Neural cell (in vitro differentiated cells): ENCODE results near the gene ABAT. TPM values are rescaled to one million over a fixed set of nuclear protein-coding genes. Genes with fewer than 3 reads are reported as not detected.
"Not testable (repeated sequence)": the region's sequence is repeated elsewhere in the genome, so short reads cannot be mapped to it uniquely, and the experiment has no call there.

ENCODE experiments used
- H2AFZ ChIP-seq: fragments of 200-600, 300-800 bp; sonication (generic), shearing (Covaris generic); 2 replicates; pipeline ENCODE4 v1.6.0; 2014; ENCODE audit warnings: low read depth, mild to moderate bottlenecking, antibody characterized with exemption, low read length, moderate library complexity
- H3F3A ChIP-seq: fragments of 200-600 bp; shearing (Covaris generic); 2 replicates; pipeline ENCODE4 v1.6.1; 2016; ENCODE audit warnings: mild to moderate bottlenecking, moderate library complexity, mixed read lengths, antibody characterized with exemption, low read length; ENCODE audit not compliant: insufficient read depth, poor library complexity, severe bottlenecking
- H3K27ac ChIP-seq: fragments of 200-600, 300-800 bp; sonication (generic), shearing (Covaris generic); 2 replicates; pipeline ENCODE4 v1.5.1; 2014; ENCODE audit warnings: mild to moderate bottlenecking, low read length, moderate library complexity
- H3K27me3 ChIP-seq: fragments of 300-800, 200-600 bp; sonication (generic), shearing (Covaris generic); 2 replicates; pipeline ENCODE4 v1.6.0; 2014; ENCODE audit warnings: mild to moderate bottlenecking, low read depth, low read length, moderate library complexity; ENCODE audit not compliant: insufficient read depth
- H3K36me3 ChIP-seq: fragments of 300-800, 200-600 bp; sonication (generic), shearing (Covaris generic); 2 replicates; pipeline ENCODE4 v1.5.1; 2014; ENCODE audit warnings: mild to moderate bottlenecking, antibody characterized with exemption, low read length, moderate library complexity; ENCODE audit not compliant: insufficient read depth
- H3K4me2 ChIP-seq: fragments of 300-800, 200-600 bp; sonication (generic), shearing (Covaris generic); 2 replicates; pipeline ENCODE4 v1.6.0; 2014; ENCODE audit warnings: mild to moderate bottlenecking, low read length
- H3K4me3 ChIP-seq: fragments of 300-800, 200-600 bp; sonication (generic), shearing (Covaris generic); 2 replicates; pipeline ENCODE4 v1.5.1; 2014; ENCODE audit warnings: mild to moderate bottlenecking, low read length, moderate library complexity
- H3K79me2 ChIP-seq: fragments of 200-600 bp; shearing (Covaris generic); replicated peaks from 2 replicates; pipeline ENCODE4 v1.6.0; 2014; ENCODE audit warnings: mild to moderate bottlenecking, low read length, moderate library complexity; ENCODE audit not compliant: insufficient read depth
- H3K9ac ChIP-seq: fragments of 300-800, 200-600 bp; sonication (generic), shearing (Covaris generic); 2 replicates; pipeline ENCODE4 v1.6.1; 2016; ENCODE audit warnings: mild to moderate bottlenecking, low read length, mixed read lengths
- H3K9me2 ChIP-seq: fragments of 200-600 bp; shearing (Covaris generic); 2 replicates; pipeline ENCODE4 v1.6.1; 2016; ENCODE audit warnings: mild to moderate bottlenecking, low read length, mixed read lengths; ENCODE audit not compliant: insufficient read depth
- H3K9me3 ChIP-seq: fragments of 200-600, 300-800 bp; sonication (generic), shearing (Covaris generic); 2 replicates; pipeline ENCODE4 v1.6.1; 2016; ENCODE audit warnings: mild to moderate bottlenecking, mixed run types, low read length, moderate library complexity, mixed read lengths
- H4K20me1 ChIP-seq: fragments of 200-600 bp; shearing (Covaris generic); 2 replicates; pipeline ENCODE4 v1.6.1; 2016; ENCODE audit warnings: mild to moderate bottlenecking, mixed run types; ENCODE audit not compliant: insufficient read depth
- CTCF ChIP-seq: fragments of 450-650 bp; IDR thresholded peaks from 2 replicates; pipeline ENCODE4 v1.5.1; 2014; ENCODE audit warnings: antibody characterized with exemption, mild to moderate bottlenecking, moderate library complexity; ENCODE audit not compliant: poor library complexity, severe bottlenecking
- EP300 ChIP-seq: fragments of 450-650 bp; conservative IDR thresholded peaks from 2 replicates; pipeline ENCODE4 v1.6.1; 2014; ENCODE audit warnings: antibody characterized with exemption, mild to moderate bottlenecking, moderate library complexity; ENCODE audit not compliant: poor library complexity, severe bottlenecking
- EZH2 ChIP-seq: fragments of 200-600, 300-800 bp; shearing (Covaris generic), sonication (generic); IDR thresholded peaks from 2 replicates; pipeline ENCODE4 v1.6.1; 2014; ENCODE audit warnings: antibody characterized with exemption, low read length, borderline replicate concordance, mild to moderate bottlenecking; ENCODE audit not compliant: insufficient read depth, poor library complexity, severe bottlenecking
- MXI1 ChIP-seq: fragments of 450-650 bp; conservative IDR thresholded peaks from 2 replicates; pipeline ENCODE4 v1.6.1; 2014; ENCODE audit warnings: antibody characterized with exemption, mild to moderate bottlenecking; ENCODE audit not compliant: poor library complexity, severe bottlenecking
- POLR2AphosphoS5 ChIP-seq: IDR thresholded peaks from 2 replicates; pipeline ENCODE4 v1.6.1; 2012
- RAD21 ChIP-seq: fragments of 450-650 bp; conservative IDR thresholded peaks from 2 replicates; pipeline ENCODE4 v1.6.1; 2014; ENCODE audit warnings: antibody characterized with exemption, mild to moderate bottlenecking, moderate library complexity
- REST ChIP-seq: IDR thresholded peaks from 2 replicates; pipeline ENCODE4 v1.6.1; 2012; ENCODE audit warnings: borderline replicate concordance
- SMC3 ChIP-seq: fragments of 450-650 bp; conservative IDR thresholded peaks from 2 replicates; pipeline ENCODE4 v1.6.1; 2014; ENCODE audit warnings: antibody characterized with exemption, mild to moderate bottlenecking, moderate library complexity; ENCODE audit not compliant: poor library complexity
- TAF1 ChIP-seq: IDR thresholded peaks from 2 replicates; pipeline ENCODE4 v1.6.1; 2012; ENCODE audit warnings: low read depth
- polyA plus RNA-seq: library from polyadenylated mRNA; depleted of rRNA; stranded (reverse); fragments of >200 nt; gene quantifications from 2 replicates; pipeline ENCODE4 v1.2.3, GENCODE V29; 2014

The ABAT gene
- polyA plus RNA-seq, 1 donor from 2014 or later, result 125 TPM

DNA sequence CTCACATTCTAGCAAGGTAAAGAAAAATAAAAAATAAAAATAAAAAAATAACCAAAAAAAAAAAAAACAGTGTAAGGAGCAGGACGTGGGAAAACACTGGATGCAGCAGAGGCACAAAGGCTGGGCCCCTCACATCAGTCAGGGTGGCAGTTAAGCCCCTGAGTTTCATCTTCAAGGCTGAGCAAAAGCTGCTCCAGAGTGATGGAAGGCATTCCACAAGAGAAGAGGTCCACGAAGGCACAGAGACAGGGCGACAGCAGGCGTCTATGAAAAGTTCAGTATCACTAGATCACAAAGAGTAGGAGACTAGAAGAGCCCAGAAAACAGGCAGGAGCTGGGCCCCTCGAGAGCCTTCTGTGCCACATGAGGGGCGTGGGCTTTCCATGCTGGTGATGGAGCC lies 111.0 kb downstream of the ABAT start:
- Histone ChIP-seq H3K4me2 (no peak overlapping the region), H3K9me3 (no peaks in the 10 kb centered on the region), H3K9ac (no peak overlapping the region), H3F3A (no peaks in the 10 kb centered on the region), H3K4me3 (no peak overlapping the region), H3K9me2 (no peaks in the 10 kb centered on the region), H2AFZ (no peak overlapping the region), H3K79me2 (no peaks in the 10 kb centered on the region), H4K20me1 (no peaks in the 10 kb centered on the region), H3K27me3 (no peaks in the 10 kb centered on the region), H3K27ac (no peak overlapping the region), H3K36me3 (peaks cover 7% of the 10 kb centered on the region)
- no peak for TF ChIP-seq MXI1
- no peak for TF ChIP-seq RAD21
- no peak for TF ChIP-seq SMC3
- TF ChIP-seq REST, result no peak
- TF ChIP-seq EP300, result no peak
- TF ChIP-seq TAF1, result no peak
- TF ChIP-seq POLR2AphosphoS5, result no peak
- no peak for TF ChIP-seq EZH2
- TF ChIP-seq CTCF, result no peak

GRCh38 chr16:8786316-8786715 lies 111.9 kb downstream of the ABAT start:
- not testable (repeated sequence) for H3K27ac ChIP-seq, H2AFZ ChIP-seq, H3K36me3 ChIP-seq, H3K9me2 ChIP-seq, H4K20me1 ChIP-seq, H3K9ac ChIP-seq, H3K9me3 ChIP-seq, H3K79me2 ChIP-seq, H3K4me2 ChIP-seq, H3K27me3 ChIP-seq, H3F3A ChIP-seq, H3K4me3 ChIP-seq

DNA sequence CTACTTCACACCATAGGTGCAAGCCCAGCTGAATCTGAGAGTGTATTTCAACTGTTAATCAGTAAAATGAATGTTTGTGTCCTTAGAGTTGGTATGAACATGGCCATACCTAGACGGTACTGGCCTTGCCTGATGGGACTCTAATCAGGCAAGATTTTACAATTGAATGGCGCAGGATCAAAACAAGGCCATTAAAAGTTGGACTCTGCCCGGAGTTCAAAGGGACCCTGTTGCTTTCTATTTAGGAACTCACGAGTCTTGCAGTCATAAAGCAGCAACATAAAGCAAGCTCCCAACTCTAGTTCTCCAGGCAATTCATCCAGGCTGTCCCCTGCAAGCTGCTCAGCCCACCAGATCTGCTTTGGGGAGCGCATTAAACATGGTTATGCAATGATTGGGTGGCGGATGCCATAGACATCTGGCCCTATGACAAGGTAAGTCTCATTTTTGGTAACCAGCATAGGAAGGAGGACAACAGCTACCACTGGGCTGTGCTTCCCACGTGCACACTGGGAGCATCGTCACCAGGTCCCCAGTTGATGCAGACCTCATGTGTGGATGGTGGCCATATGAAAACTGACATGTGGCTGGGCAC lies 114.3 kb downstream of the ABAT start:
- H3K79me2 ChIP-seq, result no peaks in the 10 kb centered on the region
- TF ChIP-seq MXI1 (no peak), CTCF (no peak), SMC3 (no peak), RAD21 (no peak), EP300 (no peak)
- no peak overlapping the region for H2AFZ ChIP-seq
- H3F3A ChIP-seq, result no peaks in the 10 kb centered on the region
- no peaks in the 10 kb centered on the region for H3K36me3 ChIP-seq
- H3K9me2 ChIP-seq, result no peaks in the 10 kb centered on the region
- H3K27ac ChIP-seq, result no peak overlapping the region
- H3K9me3 ChIP-seq, result peaks cover 2% of the 10 kb centered on the region
- no peak overlapping the region for H3K4me3 ChIP-seq
- no peaks in the 10 kb centered on the region for H4K20me1 ChIP-seq
- no peak overlapping the region for H3K4me2 ChIP-seq
- H3K27me3 ChIP-seq, result no peaks in the 10 kb centered on the region
- no peak overlapping the region for H3K9ac ChIP-seq
